HG03064 (cell line): ENCODE data around the gene GJA3.

Experiments used
- ATAC-seq: cut with Tn5 transposase; IDR thresholded peaks from one replicate; pipeline ENCODE4 v1.9.1; 2021; ENCODE audit warnings: low read depth; ENCODE audit not compliant: unreplicated experiment

Gene GJA3

GRCh38 chr13:20160306-20161274, at the start of gene GJA3:
GJA3 (minus strand) TSS chr13:20161052; CDS start chr13:20143288, 17,764 bp downstream.
- ATAC-seq: peak; percentile 63

GRCh38 chr13:20209948-20210347, 49.1 kb upstream of the GJA3 start:
- no peak for ATAC-seq

GRCh38 chr13:20206698-20207235, 45.9 kb upstream of the GJA3 start:
- no peak for ATAC-seq

- no peak for ATAC-seq
These were observed 45.3 kb upstream of the GJA3 start for GRCh38 chr13:20206065-20206697.

GRCh38 chr13:20198781-20199180, 37.9 kb upstream of the GJA3 start:
- no peak for ATAC-seq

- ATAC-seq: no peak
These were observed 36.5 kb upstream of the GJA3 start for GRCh38 chr13:20197361-20197834.

- no peak for ATAC-seq
These were observed 34.9 kb upstream of the GJA3 start for GRCh38 chr13:20195801-20196200.

GRCh38 chr13:20193907-20194631, 33.2 kb upstream of the GJA3 start:
- ATAC-seq: no peak

- no peak for ATAC-seq
These were observed 32.5 kb upstream of the GJA3 start for GRCh38 chr13:20193162-20193906.

- no peak for ATAC-seq
These were observed 31.9 kb upstream of the GJA3 start, which contains the start of gene GJB2 for GRCh38 chr13:20192836-20193161. GJB2 (minus strand) TSS chr13:20192938; CDS start chr13:20189581, 3,357 bp downstream.

- no peak for ATAC-seq
These were observed 31.4 kb upstream of the GJA3 start for GRCh38 chr13:20192158-20192835.

- ATAC-seq: no peak
These were observed 30.7 kb upstream of the GJA3 start for GRCh38 chr13:20191311-20192157.

- ATAC-seq: no peak
These were observed 29.8 kb upstream of the GJA3 start for GRCh38 chr13:20190481-20191310.

GRCh38 chr13:20190076-20190475, 29.2 kb upstream of the GJA3 start:
- ATAC-seq: no peak

GRCh38 chr13:20188667-20189553, 28.1 kb upstream of the GJA3 start:
- no peak for ATAC-seq

GRCh38 chr13:20186771-20187170, 25.9 kb upstream of the GJA3 start:
- ATAC-seq: no peak
